Measurements from ENCODE around the gene TMEM54.
A peak's percentile ranks its signal among the peaks of the same experiment; 100 is the strongest.

Gene TMEM54

DNA sequence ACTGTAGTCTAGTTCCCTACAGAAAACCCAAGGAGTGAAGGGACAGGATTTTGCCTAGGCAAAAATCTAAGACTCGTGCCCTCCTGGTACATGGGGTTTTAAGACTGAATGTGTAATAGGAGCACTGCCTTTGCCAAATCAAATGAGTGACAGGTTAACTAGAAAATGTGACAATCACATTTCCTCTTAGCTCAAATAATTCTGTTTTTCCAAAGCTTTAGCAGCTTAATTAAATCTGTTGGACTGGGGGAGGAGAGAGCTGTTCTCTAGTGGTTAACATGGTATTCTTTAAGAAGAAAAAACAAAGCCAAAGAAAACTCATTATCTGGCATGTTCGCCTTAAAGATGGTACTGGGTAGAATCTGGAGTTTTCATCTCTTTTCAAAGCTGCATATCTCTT lies 43.1 kb downstream of the TMEM54 start:
- no peak overlapping the region for H3K4me3 ChIP-seq (ENCODE audit: low read depth, low read length)
- no peak for DNase-seq (ENCODE audit: low read depth)
- TF ChIP-seq, protein P1, sequence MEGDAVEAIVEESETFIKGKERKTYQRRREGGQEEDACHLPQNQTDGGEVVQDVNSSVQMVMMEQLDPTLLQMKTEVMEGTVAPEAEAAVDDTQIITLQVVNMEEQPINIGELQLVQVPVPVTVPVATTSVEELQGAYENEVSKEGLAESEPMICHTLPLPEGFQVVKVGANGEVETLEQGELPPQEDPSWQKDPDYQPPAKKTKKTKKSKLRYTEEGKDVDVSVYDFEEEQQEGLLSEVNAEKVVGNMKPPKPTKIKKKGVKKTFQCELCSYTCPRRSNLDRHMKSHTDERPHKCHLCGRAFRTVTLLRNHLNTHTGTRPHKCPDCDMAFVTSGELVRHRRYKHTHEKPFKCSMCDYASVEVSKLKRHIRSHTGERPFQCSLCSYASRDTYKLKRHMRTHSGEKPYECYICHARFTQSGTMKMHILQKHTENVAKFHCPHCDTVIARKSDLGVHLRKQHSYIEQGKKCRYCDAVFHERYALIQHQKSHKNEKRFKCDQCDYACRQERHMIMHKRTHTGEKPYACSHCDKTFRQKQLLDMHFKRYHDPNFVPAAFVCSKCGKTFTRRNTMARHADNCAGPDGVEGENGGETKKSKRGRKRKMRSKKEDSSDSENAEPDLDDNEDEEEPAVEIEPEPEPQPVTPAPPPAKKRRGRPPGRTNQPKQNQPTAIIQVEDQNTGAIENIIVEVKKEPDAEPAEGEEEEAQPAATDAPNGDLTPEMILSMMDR (IDR thresholded peaks at IDR 0.05; ENCODE audit: insufficient read depth, low read depth, low read length, missing control alignments), result no peak

DNA sequence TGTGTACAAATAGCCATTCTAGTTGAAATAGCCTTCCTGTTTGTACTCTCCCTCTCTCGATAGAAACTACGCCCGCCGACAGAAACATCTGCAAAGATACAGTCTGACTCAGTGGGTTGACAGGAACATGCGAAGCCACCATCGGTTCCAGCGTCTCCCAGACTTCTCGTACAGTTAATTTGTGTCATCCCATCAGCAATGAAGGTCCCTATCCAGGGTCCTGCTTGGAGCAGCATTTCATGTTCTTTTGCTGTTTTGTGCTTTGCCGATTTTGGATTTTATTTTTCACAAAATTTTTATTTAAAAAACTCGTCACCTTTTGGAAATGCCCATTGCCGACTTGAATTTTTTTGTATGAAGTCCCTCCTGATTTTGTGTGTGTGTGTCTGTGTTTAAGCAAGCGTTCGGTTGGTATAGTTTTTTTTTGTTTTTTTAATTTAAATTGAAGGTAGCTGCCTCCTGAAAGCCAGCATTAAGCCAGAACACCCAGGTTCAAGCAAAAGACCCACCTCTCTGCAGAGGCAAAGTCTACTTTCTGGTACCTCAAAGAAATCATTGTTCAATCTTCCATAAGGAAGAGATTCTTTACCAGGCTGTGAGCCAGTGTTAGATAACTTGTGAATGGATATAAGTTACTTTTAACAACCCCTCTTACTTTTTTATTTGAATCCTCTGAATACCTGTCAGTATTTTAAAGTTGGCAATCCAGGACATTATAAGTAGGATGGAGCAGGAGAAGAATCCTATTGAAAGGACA lies 45.1 kb downstream of the TMEM54 start:
- no peak for DNase-seq (ENCODE audit: low read depth)
- TF ChIP-seq, protein P1 (IDR thresholded peaks at IDR 0.05; ENCODE audit: insufficient read depth, low read depth, low read length, missing control alignments), result no peak
- H3K4me3 ChIP-seq (ENCODE audit: low read depth, low read length), result no peak overlapping the region

DNA sequence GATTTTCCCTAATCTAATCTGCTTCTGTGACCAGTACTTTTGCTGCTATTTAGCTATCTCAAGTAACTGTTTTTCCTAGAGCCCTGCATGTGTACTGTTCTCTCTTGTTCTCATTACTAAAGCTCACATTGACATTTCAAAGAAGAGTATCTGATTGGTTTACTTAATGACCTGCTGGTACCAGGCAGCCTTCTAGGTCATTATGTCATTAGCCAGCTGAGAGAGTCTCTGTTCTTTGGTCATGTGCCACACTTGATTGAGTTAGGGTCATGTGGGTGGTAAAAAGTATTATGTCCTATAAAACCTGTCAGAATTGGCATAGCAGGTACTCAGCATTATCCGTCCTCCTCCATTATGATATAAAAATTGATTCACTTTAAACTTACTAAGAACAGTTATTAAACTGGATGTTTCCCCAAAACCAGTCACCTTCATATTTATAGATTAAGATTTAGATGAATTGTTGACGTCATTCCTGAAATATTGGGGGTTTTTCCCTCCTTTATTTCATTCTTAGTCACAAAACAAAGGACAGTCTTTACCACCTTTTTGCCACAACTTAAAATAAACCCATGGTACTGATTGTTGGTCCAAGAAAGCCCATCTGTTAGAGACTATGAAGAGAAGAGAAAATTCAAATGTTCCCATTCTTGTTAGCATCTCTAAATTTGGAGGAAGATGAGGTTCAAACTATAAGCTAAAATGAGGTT lies 52.7 kb downstream of the TMEM54 start:
- H3K4me3 ChIP-seq (ENCODE audit: low read depth, low read length), result no peak overlapping the region
- peak; percentile 24 for DNase-seq (ENCODE audit: low read depth)
- TF ChIP-seq, protein P1 (IDR thresholded peaks at IDR 0.05; ENCODE audit: insufficient read depth, low read depth, low read length, missing control alignments), result no peak

Measured in GM12865 (cell line).